Testis (tissue), 2 donors: ENCODE results near the gene RPP30.

Experiments
- CTCF ChIP-seq, 3 experiments: fragments of 450-650 bp in 2 of 3; fragments of 200-600 bp in 1 of 3; sonication (generic) in 1 of 3; IDR thresholded peaks; one replicate each; pipeline ENCODE4 v1.5.1; 2016 to 2019; ENCODE audit warnings: antibody characterized with exemption in 3 of 3, mild to moderate bottlenecking in 2 of 3, moderate library complexity in 1 of 3
- POLR2A ChIP-seq: fragments of 450-650 bp; IDR thresholded peaks from one replicate; pipeline ENCODE4 v1.6.1; 2017; ENCODE audit warnings: antibody characterized with exemption, mild to moderate bottlenecking, moderate library complexity

DNA sequence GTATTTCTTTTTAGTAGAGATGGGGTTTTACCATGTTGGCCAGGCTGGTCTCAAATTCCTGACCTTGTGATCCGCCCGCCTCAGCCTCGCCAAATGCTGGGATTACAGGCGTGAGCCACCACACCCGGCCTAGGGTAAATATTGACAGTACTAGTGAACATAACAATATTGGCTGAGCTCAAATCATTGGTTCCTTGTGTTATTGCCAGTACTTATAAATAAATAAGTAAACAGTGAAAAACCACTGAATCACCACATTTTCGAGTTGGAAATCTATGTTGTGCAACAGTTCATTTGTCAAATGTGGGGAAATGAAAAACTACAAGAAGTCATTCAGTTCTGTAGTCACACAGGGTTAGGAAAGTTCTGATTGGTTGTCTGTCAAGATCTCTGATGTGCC, 15.8 kb downstream of the RPP30 start:
- TF ChIP-seq CTCF (IDR thresholded peaks at IDR 0.05) (no peak), POLR2A (no peak)
